ENCODE results near the gene MAML3. TPM values are rescaled to one million over a fixed set of nuclear protein-coding genes. Genes with fewer than 3 reads are reported as not detected.

The MAML3 gene
- total and polyA plus RNA-seq, 2 experiments from 2014 or later: 1.7 to 6.5 TPM

DNA sequence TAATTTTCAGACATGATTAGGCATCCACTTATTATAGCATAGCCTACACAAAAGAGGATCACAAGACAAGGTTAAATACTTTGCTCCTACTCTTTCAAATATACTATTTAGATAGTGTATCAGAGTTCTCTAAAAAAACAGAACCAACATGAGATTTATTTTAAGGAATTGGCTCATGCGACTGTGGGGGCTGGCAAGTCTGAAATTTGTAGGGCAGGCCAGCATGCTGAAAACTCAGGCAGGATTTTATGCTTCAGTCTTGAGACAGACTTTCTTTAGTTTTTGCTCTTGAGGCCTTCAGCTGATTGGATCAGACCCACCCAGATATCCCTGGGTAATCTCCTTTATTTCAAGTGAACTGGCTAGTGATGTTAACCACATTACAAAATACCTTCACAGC, 169.5 kb downstream of the MAML3 start:
- Histone ChIP-seq H3K36me3 (ENCODE audit: insufficient read depth) (no peaks in the 10 kb centered on the region), H3K4me2 (no peak overlapping the region), H3K27me3 (ENCODE audit: insufficient read depth) (no peaks in the 10 kb centered on the region), H3F3A (replicated peaks; ENCODE audit: low read depth) (no peaks in the 10 kb centered on the region), H4K20me1 (replicated peaks; ENCODE audit: insufficient read depth) (no peaks in the 10 kb centered on the region), H3K27ac (ENCODE audit: low read depth) (no peak overlapping the region), H3K9me2 (ENCODE audit: insufficient read depth) (no peaks in the 10 kb centered on the region), H3K4me3 (no peak overlapping the region), H3K4me1 (ENCODE audit: insufficient read depth) (peaks cover 12% of the 10 kb centered on the region), H2AFZ (no peak overlapping the region), H3K79me2 (replicated peaks; ENCODE audit: insufficient read depth) (no peaks in the 10 kb centered on the region)
- Mint-ChIP-seq H3K27ac (no peak overlapping the region), H3K4me1 (peaks cover 12% of the 10 kb centered on the region), H3K36me3 (ENCODE audit: low read depth) (no peaks in the 10 kb centered on the region), H3K27me3 (ENCODE audit: insufficient read depth, low read depth, poor library complexity) (no peaks in the 10 kb centered on the region), H3K4me3 (no peak overlapping the region), H3K9me3 (no peaks in the 10 kb centered on the region)
- ATAC-seq (no peak), DNase-seq (ENCODE audit: low spot score) (no peak)
- no peak for TF ChIP-seq ZNF331 (CRISPR knock-in tag; IDR thresholded peaks at IDR 0.05; ENCODE audit: low read depth)
- TF ChIP-seq, protein P1, sequence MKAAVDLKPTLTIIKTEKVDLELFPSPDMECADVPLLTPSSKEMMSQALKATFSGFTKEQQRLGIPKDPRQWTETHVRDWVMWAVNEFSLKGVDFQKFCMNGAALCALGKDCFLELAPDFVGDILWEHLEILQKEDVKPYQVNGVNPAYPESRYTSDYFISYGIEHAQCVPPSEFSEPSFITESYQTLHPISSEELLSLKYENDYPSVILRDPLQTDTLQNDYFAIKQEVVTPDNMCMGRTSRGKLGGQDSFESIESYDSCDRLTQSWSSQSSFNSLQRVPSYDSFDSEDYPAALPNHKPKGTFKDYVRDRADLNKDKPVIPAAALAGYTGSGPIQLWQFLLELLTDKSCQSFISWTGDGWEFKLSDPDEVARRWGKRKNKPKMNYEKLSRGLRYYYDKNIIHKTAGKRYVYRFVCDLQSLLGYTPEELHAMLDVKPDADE (IDR thresholded peaks at IDR 0.05): no peak
- TF ChIP-seq CREB1 (CRISPR knock-in tag; IDR thresholded peaks at IDR 0.05; ENCODE audit: low read depth): no peak
- TF ChIP-seq, protein P2, sequence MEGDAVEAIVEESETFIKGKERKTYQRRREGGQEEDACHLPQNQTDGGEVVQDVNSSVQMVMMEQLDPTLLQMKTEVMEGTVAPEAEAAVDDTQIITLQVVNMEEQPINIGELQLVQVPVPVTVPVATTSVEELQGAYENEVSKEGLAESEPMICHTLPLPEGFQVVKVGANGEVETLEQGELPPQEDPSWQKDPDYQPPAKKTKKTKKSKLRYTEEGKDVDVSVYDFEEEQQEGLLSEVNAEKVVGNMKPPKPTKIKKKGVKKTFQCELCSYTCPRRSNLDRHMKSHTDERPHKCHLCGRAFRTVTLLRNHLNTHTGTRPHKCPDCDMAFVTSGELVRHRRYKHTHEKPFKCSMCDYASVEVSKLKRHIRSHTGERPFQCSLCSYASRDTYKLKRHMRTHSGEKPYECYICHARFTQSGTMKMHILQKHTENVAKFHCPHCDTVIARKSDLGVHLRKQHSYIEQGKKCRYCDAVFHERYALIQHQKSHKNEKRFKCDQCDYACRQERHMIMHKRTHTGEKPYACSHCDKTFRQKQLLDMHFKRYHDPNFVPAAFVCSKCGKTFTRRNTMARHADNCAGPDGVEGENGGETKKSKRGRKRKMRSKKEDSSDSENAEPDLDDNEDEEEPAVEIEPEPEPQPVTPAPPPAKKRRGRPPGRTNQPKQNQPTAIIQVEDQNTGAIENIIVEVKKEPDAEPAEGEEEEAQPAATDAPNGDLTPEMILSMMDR (conservative IDR thresholded peaks at IDR 0.05; ENCODE audit: low read depth in 2 of 2): no peak
- no peak for TF ChIP-seq JUNB (IDR thresholded peaks at IDR 0.05; ENCODE audit: unreplicated experiment)
- TF ChIP-seq EZH2phosphoT487 (IDR thresholded peaks at IDR 0.05; ENCODE audit: unreplicated experiment): no peak

DNA sequence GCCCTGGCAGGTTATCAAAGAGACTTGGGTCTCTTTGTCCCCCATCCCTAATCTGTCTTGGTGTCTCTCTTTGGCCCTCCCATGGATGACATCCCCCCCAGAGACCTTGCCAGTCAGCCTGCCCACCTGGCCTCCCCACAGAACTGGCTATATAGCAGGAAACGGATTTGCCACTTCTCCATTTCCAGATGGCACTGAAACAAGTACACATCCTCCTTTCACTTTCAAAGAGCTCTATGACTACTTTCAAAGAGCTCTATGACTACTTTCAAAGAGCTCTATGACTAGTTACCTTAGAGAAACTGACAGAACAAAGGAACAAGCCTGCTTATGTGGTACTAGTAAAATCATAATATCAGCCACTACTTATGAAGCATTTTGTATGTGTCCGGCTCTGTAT, 175.3 kb downstream of the MAML3 start:
- H3K36me3 Mint-ChIP-seq (ENCODE audit: low read depth): no peaks in the 10 kb centered on the region
- TF ChIP-seq, protein P2 (conservative IDR thresholded peaks at IDR 0.05; ENCODE audit: low read depth in 2 of 2): no peak
- TF ChIP-seq, protein P1 (IDR thresholded peaks at IDR 0.05): no peak
- TF ChIP-seq ZNF114 (CRISPR knock-in tag; IDR thresholded peaks at IDR 0.05): no peak
- no peak for TF ChIP-seq EZH2 (IDR thresholded peaks at IDR 0.05; ENCODE audit: low read depth, unreplicated experiment)
- TF ChIP-seq, protein P3, sequence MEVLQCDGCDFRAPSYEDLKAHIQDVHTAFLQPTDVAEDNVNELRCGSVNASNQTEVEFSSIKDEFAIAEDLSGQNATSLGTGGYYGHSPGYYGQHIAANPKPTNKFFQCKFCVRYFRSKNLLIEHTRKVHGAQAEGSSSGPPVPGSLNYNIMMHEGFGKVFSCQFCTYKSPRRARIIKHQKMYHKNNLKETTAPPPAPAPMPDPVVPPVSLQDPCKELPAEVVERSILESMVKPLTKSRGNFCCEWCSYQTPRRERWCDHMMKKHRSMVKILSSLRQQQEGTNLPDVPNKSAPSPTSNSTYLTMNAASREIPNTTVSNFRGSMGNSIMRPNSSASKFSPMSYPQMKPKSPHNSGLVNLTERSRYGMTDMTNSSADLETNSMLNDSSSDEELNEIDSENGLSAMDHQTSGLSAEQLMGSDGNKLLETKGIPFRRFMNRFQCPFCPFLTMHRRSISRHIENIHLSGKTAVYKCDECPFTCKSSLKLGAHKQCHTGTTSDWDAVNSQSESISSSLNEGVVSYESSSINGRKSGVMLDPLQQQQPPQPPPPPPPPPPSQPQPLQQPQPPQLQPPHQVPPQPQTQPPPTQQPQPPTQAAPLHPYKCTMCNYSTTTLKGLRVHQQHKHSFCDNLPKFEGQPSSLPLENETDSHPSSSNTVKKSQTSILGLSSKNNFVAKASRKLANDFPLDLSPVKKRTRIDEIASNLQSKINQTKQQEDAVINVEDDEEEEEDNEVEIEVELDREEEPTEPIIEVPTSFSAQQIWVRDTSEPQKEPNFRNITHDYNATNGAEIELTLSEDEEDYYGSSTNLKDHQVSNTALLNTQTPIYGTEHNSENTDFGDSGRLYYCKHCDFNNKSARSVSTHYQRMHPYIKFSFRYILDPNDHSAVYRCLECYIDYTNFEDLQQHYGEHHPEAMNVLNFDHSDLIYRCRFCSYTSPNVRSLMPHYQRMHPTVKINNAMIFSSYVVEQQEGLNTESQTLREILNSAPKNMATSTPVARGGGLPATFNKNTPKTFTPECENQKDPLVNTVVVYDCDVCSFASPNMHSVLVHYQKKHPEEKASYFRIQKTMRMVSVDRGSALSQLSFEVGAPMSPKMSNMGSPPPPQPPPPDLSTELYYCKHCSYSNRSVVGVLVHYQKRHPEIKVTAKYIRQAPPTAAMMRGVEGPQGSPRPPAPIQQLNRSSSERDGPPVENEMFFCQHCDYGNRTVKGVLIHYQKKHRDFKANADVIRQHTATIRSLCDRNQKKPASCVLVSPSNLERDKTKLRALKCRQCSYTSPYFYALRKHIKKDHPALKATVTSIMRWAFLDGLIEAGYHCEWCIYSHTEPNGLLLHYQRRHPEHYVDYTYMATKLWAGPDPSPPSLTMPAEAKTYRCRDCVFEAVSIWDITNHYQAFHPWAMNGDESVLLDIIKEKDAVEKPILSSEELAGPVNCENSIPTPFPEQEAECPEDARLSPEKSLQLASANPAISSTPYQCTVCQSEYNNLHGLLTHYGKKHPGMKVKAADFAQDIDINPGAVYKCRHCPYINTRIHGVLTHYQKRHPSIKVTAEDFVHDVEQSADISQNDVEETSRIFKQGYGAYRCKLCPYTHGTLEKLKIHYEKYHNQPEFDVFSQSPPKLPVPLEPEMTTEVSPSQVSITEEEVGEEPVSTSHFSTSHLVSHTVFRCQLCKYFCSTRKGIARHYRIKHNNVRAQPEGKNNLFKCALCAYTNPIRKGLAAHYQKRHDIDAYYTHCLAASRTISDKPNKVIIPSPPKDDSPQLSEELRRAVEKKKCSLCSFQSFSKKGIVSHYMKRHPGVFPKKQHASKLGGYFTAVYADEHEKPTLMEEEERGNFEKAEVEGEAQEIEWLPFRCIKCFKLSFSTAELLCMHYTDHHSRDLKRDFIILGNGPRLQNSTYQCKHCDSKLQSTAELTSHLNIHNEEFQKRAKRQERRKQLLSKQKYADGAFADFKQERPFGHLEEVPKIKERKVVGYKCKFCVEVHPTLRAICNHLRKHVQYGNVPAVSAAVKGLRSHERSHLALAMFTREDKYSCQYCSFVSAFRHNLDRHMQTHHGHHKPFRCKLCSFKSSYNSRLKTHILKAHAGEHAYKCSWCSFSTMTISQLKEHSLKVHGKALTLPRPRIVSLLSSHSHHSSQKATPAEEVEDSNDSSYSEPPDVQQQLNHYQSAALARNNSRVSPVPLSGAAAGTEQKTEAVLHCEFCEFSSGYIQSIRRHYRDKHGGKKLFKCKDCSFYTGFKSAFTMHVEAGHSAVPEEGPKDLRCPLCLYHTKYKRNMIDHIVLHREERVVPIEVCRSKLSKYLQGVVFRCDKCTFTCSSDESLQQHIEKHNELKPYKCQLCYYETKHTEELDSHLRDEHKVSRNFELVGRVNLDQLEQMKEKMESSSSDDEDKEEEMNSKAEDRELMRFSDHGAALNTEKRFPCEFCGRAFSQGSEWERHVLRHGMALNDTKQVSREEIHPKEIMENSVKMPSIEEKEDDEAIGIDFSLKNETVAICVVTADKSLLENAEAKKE (CRISPR knock-in tag; IDR thresholded peaks at IDR 0.05): no peak

More for the DNA sequence above, 175.3 kb downstream of the MAML3 start:
- Histone ChIP-seq H2AFZ (no peak overlapping the region), H3K4me1 (ENCODE audit: insufficient read depth) (peaks cover 1% of the 10 kb centered on the region; the same call in 1 of the 2 replicates), H3K79me2 (replicated peaks; ENCODE audit: insufficient read depth) (no peaks in the 10 kb centered on the region), H3K9me2 (ENCODE audit: insufficient read depth) (no peaks in the 10 kb centered on the region), H3K4me3 (no peak overlapping the region), H3F3A (replicated peaks; ENCODE audit: low read depth) (no peaks in the 10 kb centered on the region), H3K4me2 (no peak overlapping the region), H3K27ac (ENCODE audit: low read depth) (no peak overlapping the region), H3K27me3 (ENCODE audit: insufficient read depth) (peaks cover 37% of the 10 kb centered on the region), H3K36me3 (ENCODE audit: insufficient read depth) (no peaks in the 10 kb centered on the region), H4K20me1 (replicated peaks; ENCODE audit: insufficient read depth) (no peaks in the 10 kb centered on the region; the same call in 1 of the 2 replicates)
- peaks cover 37% of the 10 kb centered on the region for H3K27me3 Mint-ChIP-seq (ENCODE audit: insufficient read depth, low read depth, poor library complexity)
- ATAC-seq (no peak), DNase-seq (ENCODE audit: low spot score) (no peak)
- no peaks in the 10 kb centered on the region; the same call in 2 of the 3 replicates for H3K9me3 Mint-ChIP-seq
- H3K4me1 Mint-ChIP-seq: no peaks in the 10 kb centered on the region
- no peak overlapping the region for H3K27ac Mint-ChIP-seq
- H3K4me3 Mint-ChIP-seq: no peak overlapping the region
